Large intestine (tissue), 3 donors: Measurements from ENCODE around the gene MDM1. TPM values are rescaled to one million over a fixed set of nuclear protein-coding genes. Genes with fewer than 3 reads are reported as not detected.

Experiments used
- DNase-seq, 2 donors: peaks; one replicate each; pipeline versions ENCODE4 v3.0.0 to v3.0.0-alpha.2; 2013
- H3K27ac ChIP-seq: one replicate; pipeline ENCODE4 v1.5.1; 2013; ENCODE audit warnings: low read length
- H3K27me3 ChIP-seq: 2 replicates; pipeline ENCODE4 v1.6.1; 2013; ENCODE audit warnings: low read length; ENCODE audit not compliant: control insufficient read depth, insufficient read depth
- H3K36me3 ChIP-seq: 2 replicates; pipeline ENCODE4 v1.6.1; 2013; ENCODE audit warnings: low read length; ENCODE audit not compliant: control insufficient read depth, insufficient read depth
- H3K4me1 ChIP-seq: one replicate; pipeline ENCODE4 v1.6.1; 2013; ENCODE audit warnings: low read length; ENCODE audit not compliant: control insufficient read depth, insufficient read depth
- H3K4me3 ChIP-seq: one replicate; pipeline ENCODE4 v1.5.1; 2013; ENCODE audit warnings: low read length
- H3K9me3 ChIP-seq: one replicate; pipeline ENCODE4 v1.6.1; 2013; ENCODE audit warnings: mild to moderate bottlenecking, low read depth, low read length, moderate library complexity; ENCODE audit not compliant: control insufficient read depth
- WGBS: methylation state at CpG from one replicate; pipeline ENCODE4 v1.1.5; 2013; ENCODE audit warnings: low lambda C conversion rate; ENCODE audit not compliant: insufficient coverage; 5-methylcytosine and 5-hydroxymethylcytosine counted together
- polyA plus RNA-seq: library from polyadenylated mRNA; unstranded; fragments of 120-200 nt; gene quantifications from one replicate; pipeline ENCODE4 v1.2.1, GENCODE V29; 2013

Gene MDM1
- polyA plus RNA-seq, 1 donor: 20.0 TPM

DNA sequence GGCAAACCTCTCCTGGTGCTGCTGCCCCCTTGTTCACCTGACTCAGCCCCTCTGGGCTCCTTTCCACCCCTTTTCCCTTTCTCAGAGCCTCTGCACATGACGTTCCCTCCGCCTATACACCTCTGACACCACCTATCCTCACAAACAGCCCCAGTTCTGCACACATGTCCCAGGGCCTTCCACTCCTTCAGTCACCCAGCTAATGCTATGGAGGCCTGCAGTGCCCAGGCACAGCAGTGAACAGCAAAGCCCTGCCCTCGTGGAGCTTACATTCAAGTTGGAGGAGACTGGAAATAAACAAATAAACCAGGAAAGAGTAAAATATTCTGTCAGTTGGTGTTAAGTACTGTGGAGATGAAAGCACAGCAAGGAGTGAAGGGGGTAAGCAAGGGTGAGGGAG is 38.5 kb upstream of the MDM1 start:
- Histone ChIP-seq H3K4me1 (peaks cover 2% of the 10 kb centered on the region), H3K9me3 (no peaks in the 10 kb centered on the region), H3K27ac (no peak overlapping the region), H3K4me3 (no peak overlapping the region), H3K27me3 (no peaks in the 10 kb centered on the region), H3K36me3 (no peaks in the 10 kb centered on the region)
- DNase-seq: no peak
- 89% methylated on average over 3 of the region's 3 CpGs for WGBS

- Histone ChIP-seq H3K27ac (no peak overlapping the region), H3K4me1 (peaks cover 7% of the 10 kb centered on the region), H3K9me3 (no peaks in the 10 kb centered on the region), H3K4me3 (no peak overlapping the region), H3K36me3 (no peaks in the 10 kb centered on the region), H3K27me3 (no peaks in the 10 kb centered on the region)
- WGBS: 40% methylated on average over 1 of the region's 8 CpGs
- no peak for DNase-seq
These were observed 37.9 kb upstream of the MDM1 start for GRCh38 chr12:68370006-68370590.

DNA sequence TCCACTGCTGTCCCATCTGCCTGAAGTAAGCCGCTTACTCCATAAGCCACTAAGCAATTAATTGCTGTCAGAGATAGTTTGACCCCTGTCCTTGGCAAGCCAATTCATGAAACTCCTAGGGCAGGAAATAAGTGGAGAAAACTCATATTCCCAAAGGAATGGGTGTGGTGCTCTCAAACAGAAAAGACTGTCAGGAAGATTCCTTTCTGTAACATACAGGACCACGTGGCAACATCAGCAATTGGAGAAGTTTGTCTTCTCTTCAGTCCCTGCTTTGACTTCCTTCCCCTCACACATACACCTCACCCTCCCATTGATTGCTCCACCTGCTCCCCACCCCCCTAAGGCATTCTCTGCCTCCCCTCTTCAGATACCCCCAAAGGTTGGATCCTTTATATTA is 36.2 kb upstream of the MDM1 start:
- no peaks in the 10 kb centered on the region for H3K36me3 ChIP-seq
- peaks cover 17% of the 10 kb centered on the region for H3K4me1 ChIP-seq
- 83% methylated on average over 1 of the region's 2 CpGs for WGBS
- no peak overlapping the region for H3K4me3 ChIP-seq
- no peaks in the 10 kb centered on the region for H3K27me3 ChIP-seq
- no peak for DNase-seq
- H3K9me3 ChIP-seq: no peaks in the 10 kb centered on the region
- no peak overlapping the region for H3K27ac ChIP-seq

DNA sequence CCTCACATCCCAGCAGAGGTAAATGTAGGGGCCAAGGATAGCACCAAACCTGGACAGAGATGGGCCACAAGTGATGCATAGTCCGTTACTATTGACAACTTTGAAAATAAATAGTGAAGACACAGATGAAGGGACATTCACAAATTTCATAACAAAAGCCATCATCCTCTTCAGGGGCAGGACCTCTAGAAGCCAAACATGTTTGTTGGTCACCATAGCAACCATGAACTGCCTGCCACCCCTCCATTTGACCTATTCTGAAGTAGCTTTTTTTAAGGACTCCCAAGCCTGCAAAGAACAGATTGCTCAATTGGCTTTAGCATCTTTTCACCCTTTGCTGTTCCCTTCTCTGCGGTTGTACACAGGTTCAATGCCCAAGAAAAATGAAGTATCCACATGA is 35.7 kb upstream of the MDM1 start:
- H3K4me1 ChIP-seq: peaks cover 20% of the 10 kb centered on the region
- no peaks in the 10 kb centered on the region for H3K9me3 ChIP-seq
- H3K27me3 ChIP-seq: no peaks in the 10 kb centered on the region
- DNase-seq: no peak
- no peak overlapping the region for H3K27ac ChIP-seq
- H3K36me3 ChIP-seq: no peaks in the 10 kb centered on the region
- 71% methylated on average over 1 of the region's 2 CpGs for WGBS
- H3K4me3 ChIP-seq: no peak overlapping the region

- WGBS: no CpG with 5 or more reads among the region's 1 CpG
- Histone ChIP-seq H3K27ac (no peak overlapping the region), H3K9me3 (no peaks in the 10 kb centered on the region), H3K4me3 (no peak overlapping the region), H3K27me3 (no peaks in the 10 kb centered on the region), H3K4me1 (peaks cover 23% of the 10 kb centered on the region), H3K36me3 (no peaks in the 10 kb centered on the region)
- DNase-seq: no peak
These were observed 35.0 kb upstream of the MDM1 start for GRCh38 chr12:68367116-68367515.

GRCh38 chr12:68364893-68365725 is 32.9 kb upstream of the MDM1 start:
- H3K9me3 ChIP-seq: no peaks in the 10 kb centered on the region
- DNase-seq: peak; percentile 94 to 97
- H3K36me3 ChIP-seq: no peaks in the 10 kb centered on the region
- H3K27me3 ChIP-seq: no peaks in the 10 kb centered on the region
- H3K27ac ChIP-seq: peak overlapping the region; percentile 93
- peaks cover 23% of the 10 kb centered on the region for H3K4me1 ChIP-seq
- H3K4me3 ChIP-seq: peak overlapping the region; percentile 23
- 20% methylated on average over 1 of the region's 26 CpGs for WGBS

GRCh38 chr12:68364328-68364727 is 32.2 kb upstream of the MDM1 start:
- Histone ChIP-seq H3K4me1 (peaks cover 23% of the 10 kb centered on the region), H3K4me3 (no peak overlapping the region)

GRCh38 chr12:68361953-68362352 is 29.8 kb upstream of the MDM1 start:
- H3K27me3 ChIP-seq: no peaks in the 10 kb centered on the region
- H3K27ac ChIP-seq: no peak overlapping the region
- H3K9me3 ChIP-seq: no peaks in the 10 kb centered on the region
- no peaks in the 10 kb centered on the region for H3K36me3 ChIP-seq
- H3K4me3 ChIP-seq: no peak overlapping the region
- H3K4me1 ChIP-seq: peaks cover 27% of the 10 kb centered on the region
- no peak for DNase-seq

More at GRCh38 chr12:68364328-68364727, 32.2 kb upstream of the MDM1 start:
- DNase-seq: no peak
- 51% methylated on average over 2 of the region's 3 CpGs for WGBS
- Histone ChIP-seq H3K36me3 (no peaks in the 10 kb centered on the region), H3K27ac (peak overlapping the region; percentile 93), H3K27me3 (no peaks in the 10 kb centered on the region), H3K9me3 (no peaks in the 10 kb centered on the region)

- no peak for DNase-seq
- Histone ChIP-seq H3K9me3 (no peaks in the 10 kb centered on the region), H3K4me3 (no peak overlapping the region), H3K36me3 (no peaks in the 10 kb centered on the region), H3K27ac (no peak overlapping the region), H3K27me3 (no peaks in the 10 kb centered on the region), H3K4me1 (peaks cover 18% of the 10 kb centered on the region)
These were observed 27.5 kb upstream of the MDM1 start for GRCh38 chr12:68359674-68360073.

DNA sequence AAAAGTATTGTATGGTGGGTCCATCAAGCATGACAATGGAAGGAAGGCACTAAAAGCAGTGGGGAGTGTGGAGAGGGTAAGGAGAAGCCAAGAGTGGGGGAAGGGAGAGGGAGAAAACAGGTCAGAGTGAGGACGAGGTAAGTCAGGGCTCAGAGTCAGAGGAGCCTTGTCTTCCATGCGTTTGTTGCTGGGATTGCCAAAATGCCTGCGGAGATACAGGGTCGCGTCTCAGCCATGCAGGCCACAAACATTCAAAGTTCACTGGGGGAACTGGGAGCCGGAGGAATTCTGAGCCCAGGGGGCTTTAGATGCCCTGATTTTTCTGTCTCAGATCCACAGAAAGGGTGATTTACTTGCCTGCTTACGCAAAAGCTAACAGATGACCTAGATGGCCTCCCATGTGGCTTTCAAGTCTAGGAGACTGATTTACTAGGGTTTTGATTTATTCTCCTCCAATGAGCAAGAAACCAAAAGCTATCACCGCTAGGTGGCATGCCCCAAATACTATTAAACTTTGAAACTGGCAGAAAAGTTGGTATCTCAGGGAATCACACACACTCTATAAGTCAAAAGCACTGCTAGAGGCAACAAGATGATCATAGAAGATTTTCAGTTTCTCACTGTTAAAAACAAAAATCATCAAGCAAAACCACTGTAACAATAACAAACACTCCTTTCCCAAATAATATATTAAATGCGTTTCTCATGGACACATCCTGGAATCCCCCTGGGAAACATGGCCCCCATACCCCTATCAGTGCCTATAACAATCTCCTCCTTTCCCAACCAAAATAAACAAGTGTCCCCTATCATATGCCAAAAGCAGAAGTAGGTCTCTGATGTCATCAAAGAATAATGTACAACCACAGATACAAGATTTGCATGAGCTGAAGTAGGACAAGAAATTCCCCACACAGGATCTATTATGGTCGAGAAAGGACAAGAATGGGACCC is 26.6 kb upstream of the MDM1 start:
- Histone ChIP-seq H3K4me1 (peaks cover 15% of the 10 kb centered on the region), H3K36me3 (no peaks in the 10 kb centered on the region), H3K27ac (no peak overlapping the region), H3K9me3 (no peaks in the 10 kb centered on the region), H3K27me3 (no peaks in the 10 kb centered on the region), H3K4me3 (no peak overlapping the region)
- 50% methylated on average over 2 of the region's 10 CpGs for WGBS
- peak; percentile 40 to 63 for DNase-seq
